Gastroesophageal sphincter (tissue), 4 donors: ENCODE data around the gene PISD. TPM values are rescaled to one million over a fixed set of nuclear protein-coding genes. Genes with fewer than 3 reads are reported as not detected.

ENCODE experiments used
- ATAC-seq: fragments of 150-250 bp; one replicate; pipeline ENCODE4 v1.9.1; 2016; ENCODE audit warnings: mild to moderate bottlenecking, moderate library complexity
- H3K27ac ChIP-seq, 4 donors: fragments of 200-600 bp; sonication (generic) in 3 of 4; 1 replicate in 3 of 4; 2 replicates in 1 of 4; pipeline ENCODE4 v1.5.1; 2016 to 2019
- H3K27me3 ChIP-seq: fragments of 200-600 bp; sonication (generic); one replicate; pipeline ENCODE4 v1.5.1; 2019
- H3K36me3 ChIP-seq, 2 donors: fragments of 200-600 bp; sonication (generic); one replicate each; pipeline ENCODE4 v1.5.1; 2019; ENCODE audit warnings: control low read depth in 1 of 2
- H3K4me1 ChIP-seq, 3 donors: fragments of 200-600 bp; sonication (generic); 1 replicate in 2 of 3; 2 replicates in 1 of 3; pipeline ENCODE4 v1.5.1; 2016 to 2019; ENCODE audit warnings: control low read depth in 2 of 3
- H3K4me3 ChIP-seq, 2 donors: fragments of 200-600 bp; sonication (generic); one replicate each; pipeline ENCODE4 v1.5.1; 2019; ENCODE audit warnings: mild to moderate bottlenecking in 1 of 2, moderate library complexity in 1 of 2
- H3K9me3 ChIP-seq, 3 donors: fragments of 200-600 bp; sonication (generic); one replicate each; pipeline ENCODE4 v1.5.1; 2017 to 2019; ENCODE audit warnings: control low read depth in 2 of 3
- CTCF ChIP-seq, 4 experiments: fragments of 200-600 bp in 2 of 4; fragments of 450-650 bp in 2 of 4; sonication (generic) in 1 of 4; IDR thresholded peaks; one replicate each; pipeline ENCODE4 v1.5.1; 2017 to 2019; ENCODE audit warnings: antibody characterized with exemption in 4 of 4, mild to moderate bottlenecking in 2 of 4, moderate library complexity in 2 of 4
- EP300 ChIP-seq: sonication (generic); formaldehyde crosslinking; IDR thresholded peaks from one replicate; pipeline ENCODE4 v1.6.1; 2017; ENCODE audit warnings: antibody characterized with exemption, mild to moderate bottlenecking
- POLR2A ChIP-seq, 2 donors: fragments of 450-650 bp; IDR thresholded peaks; one replicate each; pipeline ENCODE4 v1.6.1; 2017; ENCODE audit warnings: antibody characterized with exemption in 2 of 2, mild to moderate bottlenecking in 2 of 2, moderate library complexity in 1 of 2
- POLR2AphosphoS5 ChIP-seq: sonication (generic); formaldehyde crosslinking; IDR thresholded peaks from one replicate; pipeline ENCODE4 v1.6.1; 2017; ENCODE audit warnings: antibody characterized with exemption
- WGBS, 2 donors: methylation state at CpG; one replicate each; pipeline ENCODE4 v1.1.5; 2018; ENCODE audit warnings: low coverage in 1 of 2; 5-methylcytosine and 5-hydroxymethylcytosine counted together
- total RNA-seq, 4 donors: library from RNA; depleted of rRNA; stranded (reverse); fragments of >200 nt; gene quantifications; one replicate each; pipeline ENCODE4 v1.1.0, GENCODE V29; 2016

The PISD gene
- total RNA-seq, 4 donors from 2014 or later, result 10.1 to 32.7 (median 19.2) TPM

DNA sequence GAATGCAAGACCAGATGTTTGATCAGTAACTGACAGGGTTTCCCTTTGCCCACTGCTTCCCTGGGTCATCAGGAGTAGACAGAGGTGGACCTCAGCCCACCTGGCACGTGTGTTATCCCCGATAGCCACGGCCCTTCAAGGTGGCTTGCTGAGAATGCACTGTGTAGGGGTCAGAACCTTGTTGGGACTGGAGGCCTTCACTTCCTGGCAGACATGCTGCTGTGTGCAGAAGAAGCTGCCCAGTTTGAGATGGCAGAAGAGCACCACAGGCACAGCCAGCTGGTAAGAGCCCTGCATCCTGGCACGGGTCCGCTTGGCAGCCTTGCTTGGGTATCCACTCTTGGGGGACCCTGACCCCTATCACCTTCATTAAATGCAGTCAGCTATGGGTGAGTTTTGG lies 83.8 kb downstream of the PISD start:
- Histone ChIP-seq H3K4me3 (no peak overlapping the region), H3K27me3 (no peaks in the 10 kb centered on the region), H3K27ac (no peak overlapping the region), H3K36me3 (peaks cover 0 to 76% of the 10 kb centered on the region in 2 donors), H3K4me1 (no peaks in the 10 kb centered on the region), H3K9me3 (no peaks in the 10 kb centered on the region)
- no peak for ATAC-seq
- TF ChIP-seq POLR2A (IDR thresholded peaks at IDR 0.05), result no peak
- TF ChIP-seq CTCF (IDR thresholded peaks at IDR 0.05), result no peak
- TF ChIP-seq EP300, result no peak
- no peak for TF ChIP-seq POLR2AphosphoS5
- WGBS, 2 donors, result no CpG with 5 or more reads among the region's 5 CpGs

DNA sequence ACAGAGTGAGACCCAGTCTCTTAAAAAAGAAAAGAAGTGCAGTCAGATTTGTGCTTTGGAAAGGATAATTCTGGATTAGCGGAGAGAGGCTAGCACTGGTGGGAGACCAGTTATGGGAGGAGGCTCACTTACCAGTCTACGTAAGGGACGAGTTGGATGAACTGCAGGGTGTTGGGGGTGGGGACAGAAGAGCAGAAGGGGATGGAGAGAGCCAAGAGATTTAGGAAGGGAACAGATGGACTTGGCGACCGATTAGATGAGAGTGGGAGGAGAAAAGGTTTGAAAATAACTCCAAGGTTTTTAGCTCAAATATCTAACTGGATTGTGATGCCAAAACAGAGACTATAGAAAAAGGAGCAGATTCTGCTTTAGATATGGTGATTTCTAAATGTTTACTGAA lies 84.3 kb downstream of the PISD start:
- WGBS, 2 donors, result 73 to 86% methylated on average over 5 of the region's 5 CpGs
- H3K4me1 ChIP-seq, result no peaks in the 10 kb centered on the region
- no peak overlapping the region for H3K4me3 ChIP-seq
- ATAC-seq, result no peak
- H3K36me3 ChIP-seq, result peaks cover 0 to 80% of the 10 kb centered on the region in 2 donors
- no peaks in the 10 kb centered on the region for H3K27me3 ChIP-seq
- no peak overlapping the region for H3K27ac ChIP-seq
- TF ChIP-seq POLR2A (IDR thresholded peaks at IDR 0.05) (no peak), EP300 (no peak), CTCF (IDR thresholded peaks at IDR 0.05) (no peak), POLR2AphosphoS5 (no peak)
- no peaks in the 10 kb centered on the region for H3K9me3 ChIP-seq

- WGBS, 2 donors, result 84 to 86% methylated on average over 2 to 5 of the region's 8 CpGs
Observed at GRCh38 chr22:31575190-31575589, 86.8 kb downstream of the PISD start.

GRCh38 chr22:31574055-31574670 lies 87.9 kb downstream of the PISD start:
- H3K27me3 ChIP-seq, result no peaks in the 10 kb centered on the region
- H3K9me3 ChIP-seq, result no peaks in the 10 kb centered on the region
- H3K36me3 ChIP-seq, result peaks cover 0 to 68% of the 10 kb centered on the region in 2 donors
- 65 to 100% methylated on average over 2 to 3 of the region's 3 CpGs for WGBS, 2 donors
- ATAC-seq, result no peak
- no peak overlapping the region for H3K27ac ChIP-seq
- TF ChIP-seq EP300 (no peak), CTCF (IDR thresholded peaks at IDR 0.05) (no peak), POLR2A (IDR thresholded peaks at IDR 0.05) (no peak), POLR2AphosphoS5 (no peak)
- H3K4me1 ChIP-seq, result no peaks in the 10 kb centered on the region
- H3K4me3 ChIP-seq, result no peak overlapping the region

More at GRCh38 chr22:31575190-31575589, 86.8 kb downstream of the PISD start:
- Histone ChIP-seq H3K4me1 (no peaks in the 10 kb centered on the region), H3K9me3 (no peaks in the 10 kb centered on the region), H3K36me3 (peaks cover 0 to 76% of the 10 kb centered on the region in 2 donors), H3K27ac (no peak overlapping the region), H3K27me3 (no peaks in the 10 kb centered on the region), H3K4me3 (no peak overlapping the region)
- no peak for ATAC-seq
- TF ChIP-seq EP300 (no peak), CTCF (IDR thresholded peaks at IDR 0.05) (no peak), POLR2AphosphoS5 (no peak), POLR2A (IDR thresholded peaks at IDR 0.05) (no peak)

GRCh38 chr22:31572939-31573338 lies 89.1 kb downstream of the PISD start:
- Histone ChIP-seq H3K9me3 (no peaks in the 10 kb centered on the region), H3K27me3 (no peaks in the 10 kb centered on the region), H3K27ac (no peak overlapping the region), H3K36me3 (peaks cover 0 to 56% of the 10 kb centered on the region in 2 donors), H3K4me3 (no peak overlapping the region), H3K4me1 (no peaks in the 10 kb centered on the region)
- TF ChIP-seq POLR2A (IDR thresholded peaks at IDR 0.05) (no peak), EP300 (no peak), POLR2AphosphoS5 (no peak), CTCF (IDR thresholded peaks at IDR 0.05) (no peak)
- no peak for ATAC-seq
- WGBS, 2 donors, result 70 to 77% methylated on average over 2 to 5 of the region's 5 CpGs
